Choroid plexus epithelial cell (primary cell): ENCODE data around the gene SLC2A4.
"Not testable (repeated sequence)": the region's sequence is repeated elsewhere in the genome, so short reads cannot be mapped to it uniquely, and the experiment has no call there.

Experiments
- DNase-seq: peaks from one replicate; pipeline ENCODE4 v3.0.0-alpha.2; 2010; ENCODE audit warnings: low read depth
- H3K4me3 ChIP-seq: 2 replicates; pipeline ENCODE4 v1.5.1; 2011; ENCODE audit warnings: low read depth, mild to moderate bottlenecking, control low read depth, low read length, moderate library complexity
- CTCF ChIP-seq: conservative IDR thresholded peaks from 2 replicates; pipeline ENCODE4 v1.5.1; 2011; ENCODE audit warnings: low read depth, mild to moderate bottlenecking, control low read depth, inconsistent platforms, low read length, moderate library complexity

SLC2A4 gene

DNA sequence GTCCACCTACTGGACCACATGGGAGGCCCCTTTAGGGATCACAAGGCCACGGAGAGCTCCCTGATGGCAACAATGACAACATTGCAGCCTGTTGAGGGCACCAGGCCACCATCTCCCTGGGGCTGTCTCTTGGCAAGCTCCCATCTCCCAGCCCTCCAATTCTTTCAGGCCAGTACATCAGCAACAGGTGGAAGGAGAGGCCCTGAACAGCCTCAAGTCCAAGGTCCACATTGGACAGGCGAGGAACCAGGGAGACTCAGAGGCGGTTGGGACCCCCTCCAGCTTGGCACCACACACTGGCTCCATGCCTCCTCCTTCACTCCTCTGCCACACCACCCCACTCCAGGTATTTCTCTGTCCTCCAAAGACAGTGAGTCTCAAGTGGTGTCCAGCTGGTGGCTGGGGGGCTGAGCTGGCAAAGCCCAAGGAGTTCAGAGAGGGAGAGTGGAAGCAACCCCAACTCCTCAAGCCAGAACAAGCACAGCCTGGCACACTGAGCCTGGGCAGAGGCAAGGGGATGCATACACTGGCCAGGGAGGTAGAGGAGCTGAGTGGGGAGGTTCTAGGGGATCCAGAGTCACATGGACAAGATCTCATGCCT lies 53.5 kb downstream of the SLC2A4 start:
- no peak overlapping the region for H3K4me3 ChIP-seq
- TF ChIP-seq CTCF, result no peak
- no peak for DNase-seq

DNA sequence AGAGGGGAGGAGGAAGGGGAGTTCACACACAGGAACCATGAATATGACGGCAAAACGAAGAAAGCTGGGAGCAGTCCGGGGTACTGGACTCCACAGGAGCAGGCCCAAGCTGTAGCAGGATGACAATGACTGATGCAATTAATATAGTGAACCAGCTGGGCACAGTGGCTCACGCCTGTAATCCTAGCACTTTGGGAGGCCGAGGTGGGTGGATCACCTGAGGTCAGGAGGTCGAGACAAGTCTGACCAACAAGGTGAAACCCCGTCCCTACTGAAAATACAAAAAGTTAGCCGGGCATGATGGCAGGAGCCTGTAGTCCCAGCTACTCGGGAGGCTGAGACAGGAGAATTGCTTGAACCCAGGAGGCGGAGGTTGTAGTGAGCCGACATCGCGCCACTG lies 54.2 kb downstream of the SLC2A4 start:
- not testable (repeated sequence) for DNase-seq, H3K4me3 ChIP-seq

DNA sequence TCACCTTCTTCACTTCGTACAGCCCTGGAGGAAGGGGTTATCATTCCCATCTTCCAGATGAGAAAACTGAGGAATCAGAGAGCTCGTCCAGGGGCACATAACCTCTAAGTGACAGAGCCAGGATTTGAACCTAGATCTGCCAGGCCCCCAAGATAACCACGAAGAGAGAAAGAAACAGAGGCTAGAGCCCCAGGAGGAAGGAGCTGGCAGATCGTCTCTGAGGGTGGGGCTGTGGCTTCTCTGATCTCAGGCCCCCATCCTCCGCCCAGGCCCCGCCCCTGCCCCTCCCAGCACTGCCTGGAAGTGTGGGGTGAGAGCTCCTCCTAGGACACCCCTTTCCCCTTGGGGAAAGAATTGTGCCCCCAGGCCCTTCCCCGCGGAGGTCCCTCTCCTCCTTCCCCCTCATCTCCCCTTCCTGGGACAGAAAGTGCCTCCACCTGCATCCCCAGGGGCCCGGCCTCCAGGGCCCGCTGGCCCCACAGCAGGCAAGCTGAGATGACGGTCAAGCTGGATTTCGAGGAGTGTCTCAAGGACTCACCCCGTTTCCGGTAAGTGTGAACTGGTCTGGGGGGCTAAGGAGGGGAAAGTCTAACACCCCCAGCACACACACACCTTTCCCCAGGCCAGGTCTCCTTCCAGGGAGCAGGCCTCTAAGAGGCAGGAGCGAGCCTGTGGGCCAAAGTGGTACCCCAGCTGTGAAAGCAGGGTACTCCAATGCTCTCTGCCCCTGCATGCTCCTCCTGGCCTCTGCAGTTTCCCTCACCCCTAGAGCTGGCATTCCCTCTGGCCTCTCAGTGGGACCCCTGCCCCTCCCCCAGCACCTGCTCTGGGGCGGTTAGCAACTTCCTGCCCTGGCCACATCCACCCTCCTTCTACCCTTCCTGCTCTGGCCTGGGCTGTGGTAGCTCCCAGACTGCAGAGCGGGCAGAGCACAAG lies 55.0 kb downstream of the SLC2A4 start, which contains the start of gene ACAP1:
Gene ACAP1 (plus strand): TSS at position 290 of the 936 bp plus-strand sequence. CDS start 206 bp downstream, at position 496.
- DNase-seq, result no peak
- no peak for TF ChIP-seq CTCF
- no peak within 1 kb of the TSS for H3K4me3 ChIP-seq

DNA sequence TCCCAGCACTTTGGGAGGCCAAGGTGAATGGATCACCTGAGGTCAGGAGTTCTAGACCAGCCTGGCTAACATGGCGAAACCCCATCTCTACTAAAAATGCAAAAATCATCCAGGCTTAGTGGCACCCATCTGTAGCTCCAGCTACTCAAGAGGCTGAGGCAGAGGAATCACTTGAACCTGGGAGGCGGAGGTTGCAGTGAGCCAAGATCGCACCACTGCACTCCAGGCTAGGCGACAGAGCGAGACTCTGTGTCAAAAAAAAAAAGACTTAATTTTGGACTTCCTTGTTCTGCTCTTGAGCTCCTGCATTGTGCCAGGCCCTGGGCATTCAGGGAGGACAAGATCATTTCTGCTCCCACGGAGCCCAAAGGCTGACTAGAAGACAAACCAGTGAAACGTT lies 56.1 kb downstream of the SLC2A4 start:
- not testable (repeated sequence) for H3K4me3 ChIP-seq, DNase-seq
